Neural progenitor cell (in vitro differentiated cells): ENCODE measurements around the gene EXOSC10.

Experiments
- EZH2 ChIP-seq: fragments of 200-600 bp; sonication (generic); IDR thresholded peaks from 2 replicates; pipeline ENCODE4 v1.6.1; 2017; ENCODE audit warnings: antibody characterized with exemption, mild to moderate bottlenecking, moderate library complexity
- EZH2phosphoT487 ChIP-seq: fragments of 200-600 bp; sonication (generic); IDR thresholded peaks from 2 replicates; pipeline ENCODE4 v1.6.1; 2017; ENCODE audit warnings: antibody characterized with exemption
- TF ChIP-seq, protein P1 (sequence below): fragments of 200-600 bp; sonication (generic); IDR thresholded peaks from 2 replicates; pipeline ENCODE4 v1.5.1; 2017; ENCODE audit warnings: antibody characterized with exemption, mild to moderate bottlenecking

DNA sequence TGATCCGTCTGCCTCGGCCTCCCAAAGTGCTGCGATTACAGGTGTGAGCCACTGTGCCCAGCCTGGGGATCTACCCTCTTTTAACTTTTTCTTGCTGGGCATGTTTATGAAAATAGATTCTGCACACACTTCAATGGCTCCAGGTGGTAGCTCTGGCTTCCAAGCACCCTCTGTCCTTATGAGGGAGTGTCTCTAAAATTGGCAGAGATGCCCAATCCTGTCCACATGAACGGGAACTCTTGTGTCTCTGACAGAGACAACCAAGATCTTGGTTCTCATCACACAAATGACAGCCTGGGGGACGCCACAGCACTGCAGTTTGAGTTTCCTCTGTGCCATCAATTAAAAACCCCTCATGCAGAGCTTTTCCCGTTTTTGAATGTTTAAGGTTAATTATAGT lies 46.1 kb upstream of the EXOSC10 start:
- TF ChIP-seq, protein P1, sequence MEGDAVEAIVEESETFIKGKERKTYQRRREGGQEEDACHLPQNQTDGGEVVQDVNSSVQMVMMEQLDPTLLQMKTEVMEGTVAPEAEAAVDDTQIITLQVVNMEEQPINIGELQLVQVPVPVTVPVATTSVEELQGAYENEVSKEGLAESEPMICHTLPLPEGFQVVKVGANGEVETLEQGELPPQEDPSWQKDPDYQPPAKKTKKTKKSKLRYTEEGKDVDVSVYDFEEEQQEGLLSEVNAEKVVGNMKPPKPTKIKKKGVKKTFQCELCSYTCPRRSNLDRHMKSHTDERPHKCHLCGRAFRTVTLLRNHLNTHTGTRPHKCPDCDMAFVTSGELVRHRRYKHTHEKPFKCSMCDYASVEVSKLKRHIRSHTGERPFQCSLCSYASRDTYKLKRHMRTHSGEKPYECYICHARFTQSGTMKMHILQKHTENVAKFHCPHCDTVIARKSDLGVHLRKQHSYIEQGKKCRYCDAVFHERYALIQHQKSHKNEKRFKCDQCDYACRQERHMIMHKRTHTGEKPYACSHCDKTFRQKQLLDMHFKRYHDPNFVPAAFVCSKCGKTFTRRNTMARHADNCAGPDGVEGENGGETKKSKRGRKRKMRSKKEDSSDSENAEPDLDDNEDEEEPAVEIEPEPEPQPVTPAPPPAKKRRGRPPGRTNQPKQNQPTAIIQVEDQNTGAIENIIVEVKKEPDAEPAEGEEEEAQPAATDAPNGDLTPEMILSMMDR: no peak
- TF ChIP-seq EZH2phosphoT487: no peak
- no peak for TF ChIP-seq EZH2
